Activated naive CD8-positive, alpha-beta T cell treated with anti-CD3 and anti-CD28 coated beads, Interleukin-2, amount 50 U/mL, for 16 hours (primary cell): ENCODE data around the gene FRMD3.
"Not testable (repeated sequence)": the region's sequence is repeated elsewhere in the genome, so short reads cannot be mapped to it uniquely, and the experiment has no call there.

Source experiments
- DNase-seq: peaks from one replicate; pipeline ENCODE4 v3.0.0-alpha.2; 2020; ENCODE audit warnings: low read depth, low spot score

Gene FRMD3

GRCh38 chr9:83392228-83392627 is 146.0 kb downstream of the FRMD3 start:
- no peak for DNase-seq

DNA sequence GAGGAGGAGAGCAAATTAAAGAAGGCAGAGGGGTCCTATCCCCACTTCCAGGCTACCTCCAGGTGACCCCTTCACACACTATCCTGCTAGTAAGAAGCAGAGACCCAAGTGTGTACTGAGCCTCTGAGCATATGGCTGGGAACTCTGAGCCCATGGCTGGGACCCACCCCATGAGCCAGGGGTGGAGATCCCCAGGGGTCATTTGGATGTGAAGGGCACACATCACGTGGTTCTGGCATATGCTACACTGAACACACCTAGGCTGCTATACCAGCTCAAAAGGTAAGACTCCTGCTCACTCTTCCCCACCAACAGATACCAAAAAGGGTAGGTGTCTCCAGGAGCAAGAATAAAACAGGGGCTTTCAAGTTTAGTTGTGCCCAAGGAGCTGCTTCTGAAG is 149.9 kb downstream of the FRMD3 start:
- DNase-seq: no peak

GRCh38 chr9:83387401-83388185 is 150.6 kb downstream of the FRMD3 start:
- DNase-seq: no peak

- no peak for DNase-seq
Observed at GRCh38 chr9:83385317-83385716, 152.9 kb downstream of the FRMD3 start.

DNA sequence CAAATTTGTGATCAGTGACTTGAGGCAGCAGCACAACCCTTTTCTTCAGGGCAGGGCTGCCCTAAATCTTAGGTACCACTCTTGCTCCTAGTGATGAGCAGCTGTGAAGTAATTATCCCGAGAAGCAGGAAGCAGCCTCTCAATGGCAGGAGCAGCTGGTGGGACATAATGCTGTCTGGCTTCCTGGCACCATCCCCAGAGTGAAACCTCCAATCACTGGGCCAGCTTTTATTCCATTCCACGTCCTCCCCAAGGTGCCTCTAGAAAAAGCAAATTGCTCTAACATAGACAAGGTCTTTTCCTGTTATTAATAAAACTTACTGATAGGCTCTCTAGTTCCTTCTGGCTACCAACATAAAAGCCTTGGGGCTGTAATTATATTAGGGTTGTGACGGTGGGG is 154.0 kb downstream of the FRMD3 start:
- DNase-seq: no peak

DNA sequence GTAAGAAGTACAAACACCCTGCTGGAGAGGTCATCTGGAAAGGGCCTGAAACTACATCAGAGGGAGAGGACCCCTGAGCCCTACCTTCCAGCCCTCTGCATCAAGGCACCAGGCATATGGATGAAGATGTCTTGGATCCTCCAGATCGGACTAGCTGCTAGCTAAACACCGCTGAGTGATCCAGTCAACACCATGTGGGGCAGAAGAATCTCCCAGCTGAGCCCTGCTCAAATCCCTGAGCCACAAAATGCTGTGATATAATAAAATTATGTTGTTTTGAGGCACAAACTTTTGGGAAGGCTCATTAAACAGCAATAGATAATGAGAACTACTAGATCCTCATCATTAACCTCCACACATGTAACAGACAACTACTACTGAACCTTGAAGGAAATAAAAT is 155.2 kb downstream of the FRMD3 start:
- DNase-seq: no peak

DNA sequence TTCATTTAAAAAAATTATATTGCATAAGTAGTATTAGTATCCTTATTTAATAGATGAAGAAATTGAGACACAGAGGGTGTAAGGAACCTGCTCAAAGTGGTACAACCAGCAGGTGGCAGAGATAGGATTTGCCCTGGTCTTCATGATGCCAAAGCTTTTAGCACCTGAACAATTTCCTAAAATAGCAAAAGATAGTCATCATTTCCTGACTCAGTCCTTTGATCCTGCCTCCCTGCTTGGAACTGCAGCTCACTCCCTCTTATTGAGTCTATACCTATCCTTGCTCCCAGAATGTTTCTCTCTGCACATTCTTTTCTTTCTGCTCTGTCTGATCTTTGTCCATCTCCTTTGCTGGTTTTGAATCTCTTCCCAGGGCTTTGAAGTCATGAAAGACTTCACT is 155.8 kb downstream of the FRMD3 start:
- no peak for DNase-seq

DNA sequence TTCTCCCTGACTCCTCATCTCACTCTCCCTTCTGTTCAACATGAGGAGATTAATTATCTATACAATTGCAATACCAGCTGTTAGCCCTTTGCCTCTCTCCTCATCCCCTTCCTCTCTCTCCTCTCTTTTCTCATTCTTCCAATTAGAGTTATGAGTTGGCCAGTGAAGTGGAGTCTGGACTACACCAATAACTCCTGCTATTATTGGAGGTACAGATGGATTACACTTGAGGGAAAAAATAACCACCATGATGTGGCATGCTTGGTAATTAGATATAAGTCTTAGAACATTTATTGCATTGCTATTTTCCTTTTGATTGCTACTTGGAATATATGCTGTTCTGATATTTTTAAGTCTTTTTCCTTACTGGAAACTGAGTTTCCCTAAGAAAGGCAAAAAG is 159.2 kb downstream of the FRMD3 start:
- DNase-seq: no peak

GRCh38 chr9:83372957-83373356 is 165.2 kb downstream of the FRMD3 start:
- no peak for DNase-seq

DNA sequence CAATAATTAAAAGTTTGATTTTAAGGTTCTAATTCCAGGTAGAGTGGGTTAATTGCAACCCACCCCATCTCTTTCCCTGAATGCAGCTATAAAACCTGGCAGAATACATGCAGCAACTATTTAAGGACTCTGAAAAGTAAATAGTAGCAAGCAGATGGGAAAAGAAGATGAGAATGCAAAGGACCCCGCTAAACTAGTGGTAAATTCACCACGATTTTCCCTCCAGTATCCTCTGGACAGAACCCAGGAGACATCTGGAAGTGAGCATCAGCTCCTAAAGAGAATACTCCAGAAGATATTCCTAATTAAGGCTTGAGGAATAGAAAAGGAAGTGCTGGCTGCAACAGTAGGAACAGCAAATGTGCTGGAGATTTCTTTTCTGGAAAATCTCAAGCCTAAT is 170.9 kb downstream of the FRMD3 start:
- DNase-seq: no peak

GRCh38 chr9:83362341-83362995 is 175.7 kb downstream of the FRMD3 start:
- no peak for DNase-seq

- no peak for DNase-seq
Observed at GRCh38 chr9:83359039-83359438, 179.2 kb downstream of the FRMD3 start.

DNA sequence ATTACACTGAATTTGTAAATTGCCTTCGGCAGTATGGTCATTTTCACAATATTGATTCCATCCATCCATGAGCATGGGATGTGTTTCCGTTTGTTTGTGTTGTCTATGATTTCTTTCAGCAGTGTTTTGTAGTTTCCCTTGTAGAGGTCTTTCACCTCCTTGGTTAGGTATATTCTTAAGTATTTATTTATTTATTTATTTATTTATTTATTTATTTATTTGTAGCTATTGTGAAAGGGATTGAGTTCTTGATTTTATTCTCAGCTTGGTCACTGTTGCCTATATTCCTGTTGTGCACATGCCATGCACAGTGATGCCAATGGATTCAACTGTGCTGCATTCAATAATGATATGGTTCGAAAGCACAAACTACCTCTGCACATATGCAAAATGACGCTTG is 179.7 kb downstream of the FRMD3 start:
- not testable (repeated sequence) for DNase-seq

DNA sequence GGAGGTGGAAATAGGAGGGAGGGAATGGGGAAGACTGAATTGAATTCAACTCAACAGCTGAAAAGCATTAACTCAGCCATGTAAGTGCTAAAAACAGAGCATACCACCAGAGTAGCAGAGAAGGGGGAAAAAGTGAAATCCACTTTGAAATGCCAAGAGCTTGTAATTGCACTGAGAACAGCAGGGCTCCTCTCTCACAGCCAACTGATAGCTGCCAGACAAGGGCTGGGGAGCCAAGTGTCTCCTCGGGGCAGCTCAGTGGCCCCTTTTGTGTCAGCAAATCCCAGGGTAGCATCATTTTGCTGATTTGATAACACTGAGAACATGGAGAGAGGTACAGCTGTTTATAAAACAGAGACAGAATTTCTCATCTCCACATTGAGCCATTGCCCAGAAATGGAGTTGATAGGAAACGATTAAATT is 182.5 kb downstream of the FRMD3 start:
- DNase-seq: no peak

- no peak for DNase-seq
Observed at GRCh38 chr9:83355024-83355444, 183.2 kb downstream of the FRMD3 start.

GRCh38 chr9:83349031-83349430 is 189.2 kb downstream of the FRMD3 start:
- DNase-seq: no peak

DNA sequence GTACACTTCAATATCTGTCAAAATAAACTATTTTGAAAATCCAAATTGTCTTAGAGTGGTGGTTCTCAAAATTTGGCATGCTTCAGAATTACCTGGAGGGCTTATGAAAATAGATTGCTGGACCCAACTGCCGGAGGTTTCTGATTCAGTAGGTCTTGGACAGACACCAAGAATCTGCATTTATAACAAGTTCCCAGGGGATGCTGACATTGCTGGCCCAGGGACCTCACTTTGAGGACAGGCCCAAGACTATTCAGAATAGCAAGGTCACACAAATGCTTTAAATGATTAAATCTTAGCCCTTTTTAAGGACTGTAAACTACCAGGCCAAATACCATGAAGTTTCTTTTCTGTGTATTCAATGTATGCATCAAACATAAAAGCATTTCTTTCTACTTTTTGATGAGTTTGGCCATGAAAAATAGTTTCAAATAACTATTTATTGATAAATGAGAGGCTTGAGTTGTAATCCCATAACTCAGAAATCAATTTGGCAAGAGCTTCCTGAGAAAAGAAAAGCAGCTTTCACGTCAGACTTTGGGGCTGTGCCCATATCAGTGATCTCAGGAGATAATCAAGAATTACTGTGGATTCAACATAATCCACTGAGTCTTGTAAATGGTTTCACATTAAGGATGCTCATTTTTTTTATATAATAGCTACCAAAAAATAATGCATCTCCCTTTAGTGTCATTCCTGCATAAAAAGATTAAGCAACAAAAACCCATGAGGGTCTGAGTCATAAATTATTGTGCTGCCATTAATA is 191.4 kb downstream of the FRMD3 start:
- DNase-seq: no peak

GRCh38 chr9:83343366-83343999 is 194.7 kb downstream of the FRMD3 start:
- no peak for DNase-seq

DNA sequence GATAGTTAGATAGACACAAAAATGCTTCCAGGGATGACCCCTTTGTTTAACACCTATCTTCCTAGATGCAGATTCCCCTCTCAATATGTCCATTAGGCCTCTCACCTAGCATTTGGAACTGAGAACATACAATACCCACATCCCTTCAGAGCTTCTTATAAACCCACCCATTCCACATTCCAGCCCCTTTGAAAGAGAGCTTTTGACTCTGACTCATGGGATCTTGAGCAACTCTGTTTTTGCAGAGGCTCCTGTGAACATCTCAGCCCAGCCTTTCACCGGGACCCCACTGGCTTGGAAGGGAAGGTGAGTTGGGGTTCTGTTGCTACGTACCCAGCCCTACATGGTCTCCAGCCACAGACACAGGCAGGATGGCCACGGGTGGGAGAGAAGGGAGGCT is 195.5 kb downstream of the FRMD3 start:
- no peak for DNase-seq

- no peak for DNase-seq
Observed at GRCh38 chr9:83342006-83342405, 196.2 kb downstream of the FRMD3 start.

DNA sequence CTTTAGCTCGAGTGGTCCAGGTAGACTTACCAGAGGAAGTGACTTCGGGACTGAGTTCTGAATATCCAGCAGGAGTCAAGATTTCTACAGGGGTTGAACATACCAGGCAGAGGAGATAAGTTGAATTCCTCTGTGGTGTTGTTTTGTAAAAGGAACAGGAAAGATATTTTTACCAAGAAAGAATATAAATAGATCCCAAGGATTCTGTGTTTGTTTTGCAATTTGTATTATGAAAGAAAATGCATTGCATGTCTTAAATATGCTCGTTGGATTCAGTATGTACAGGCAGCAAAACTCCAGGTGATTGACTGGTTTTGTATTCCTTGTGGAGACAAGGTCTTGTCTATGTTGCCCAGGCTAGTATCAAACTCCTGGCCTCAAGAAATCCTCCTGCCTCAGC is 197.8 kb downstream of the FRMD3 start:
- no peak for DNase-seq

DNA sequence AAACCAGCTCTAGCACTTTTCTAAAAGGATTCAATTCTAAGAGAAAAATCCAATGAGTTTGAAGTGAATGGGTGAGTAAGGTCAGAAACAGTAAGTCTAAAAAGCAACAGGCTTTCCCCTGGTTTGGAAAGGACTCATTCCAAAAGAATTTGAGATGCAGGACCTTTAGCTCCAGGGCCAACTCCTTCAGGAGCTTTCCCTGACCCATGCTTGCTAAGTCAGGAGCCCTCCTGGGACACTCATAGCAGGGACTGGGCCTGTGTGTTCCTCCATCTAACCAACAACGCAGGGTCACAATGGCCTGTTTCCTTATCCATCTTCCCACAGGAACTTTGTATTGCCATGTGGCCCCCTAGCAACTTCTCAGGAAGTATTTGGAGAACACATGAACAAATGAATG is 198.8 kb downstream of the FRMD3 start:
- DNase-seq: no peak
